Spleen (tissue), 13 donors: ENCODE measurements around the gene SPEN. TPM values are rescaled to one million over a fixed set of nuclear protein-coding genes. Genes with fewer than 3 reads are reported as not detected.

Experiments
- DNase-seq: peaks from one replicate; pipeline ENCODE4 v3.0.0-alpha.2; 2020
- H3K27ac ChIP-seq, 8 donors: fragments of 200-600 bp; sonication (generic) in 7 of 8; 1 replicate in 4 of 8; 2 replicates in 4 of 8; pipeline versions ENCODE4 v1.5.0 to v1.8.0; 2016 to 2021; ENCODE audit warnings: inconsistent platforms in 4 of 8, mild to moderate bottlenecking in 4 of 8, moderate library complexity in 1 of 8
- H3K27me3 ChIP-seq, 7 donors: fragments of 200-600 bp; sonication (generic) in 6 of 7; replicated peaks in 1 of 7; 1 replicate in 4 of 7; 2 replicates in 3 of 7; pipeline versions ENCODE4 v1.5.0 to v1.8.0; 2016 to 2021; ENCODE audit warnings: inconsistent platforms in 3 of 7, mild to moderate bottlenecking in 1 of 7
- H3K36me3 ChIP-seq, 6 donors: fragments of 200-600 bp; sonication (generic) in 5 of 6; 1 replicate in 4 of 6; 2 replicates in 2 of 6; pipeline versions ENCODE4 v1.5.0 to v1.8.0; 2016 to 2021; ENCODE audit warnings: inconsistent platforms in 2 of 6
- H3K4me1 ChIP-seq, 6 donors: fragments of 200-600 bp; sonication (generic) in 5 of 6; 1 replicate in 3 of 6; 2 replicates in 3 of 6; pipeline versions ENCODE4 v1.5.0 to v1.8.0; 2016 to 2021; ENCODE audit warnings: inconsistent platforms in 3 of 6
- H3K4me3 ChIP-seq, 8 donors: fragments of 200-600 bp; sonication (generic) in 7 of 8; 1 replicate in 4 of 8; 2 replicates in 4 of 8; pipeline versions ENCODE4 v1.5.0 to v1.8.0; 2016 to 2021; ENCODE audit warnings: inconsistent platforms in 4 of 8, mild to moderate bottlenecking in 4 of 8, moderate library complexity in 2 of 8
- H3K9me3 ChIP-seq, 8 donors: fragments of 200-600 bp; sonication (generic) in 7 of 8; 1 replicate in 4 of 8; 2 replicates in 4 of 8; pipeline versions ENCODE4 v1.5.0 to v1.8.0; 2016 to 2021; ENCODE audit warnings: inconsistent platforms in 4 of 8
- POLR2A ChIP-seq, 3 donors: fragments of 450-650 bp; IDR thresholded peaks; one replicate each; pipeline ENCODE4 v1.5.1; 2017; ENCODE audit warnings: antibody characterized with exemption in 3 of 3, mild to moderate bottlenecking in 1 of 3
- POLR2AphosphoS5 ChIP-seq, 3 donors: sonication (generic); formaldehyde crosslinking; IDR thresholded peaks; one replicate each; pipeline ENCODE4 v1.5.1; 2017; ENCODE audit warnings: antibody characterized with exemption in 3 of 3
- WGBS, 5 donors: extraction: QIAGEN DNeasy Blood & Tissue Kit in 3 of 5; methylation state at CpG; one replicate each; pipeline versions ENCODE4 v1.1.5 to v1.1.7; 2013 to 2018; 5-methylcytosine and 5-hydroxymethylcytosine counted together
- intact Hi-C: fragments of 100-400 bp; cut with DNase I; formaldehyde crosslinking; loops from one replicate; pipeline ENCODE4 v1.15.0; 2023; ENCODE audit warnings: low total_unique reads
- long read RNA-seq, 2 donors: transcript quantifications; one replicate each; lab custom pipeline, GENCODE V29; 2026
- polyA plus RNA-seq, 3 donors: library from polyadenylated mRNA; stranded (reverse); fragments of 200-250 nt; gene quantifications; one replicate each; pipeline ENCODE4 v1.2.1, GENCODE V29; 2013
- total RNA-seq, 7 donors: library from RNA; depleted of rRNA in 3 of 7; stranded (reverse); fragments of >200 nt in 3 of 7; fragmentation: NEBNext Ultra II Directional in 4 of 7; extraction: Animal tissue kit (Norgen Biotek cat#: 25700) in 4 of 7; gene quantifications; one replicate each; pipeline versions ENCODE4 v1.1.0 to v1.2.1, GENCODE V29; 2016 to 2021
- TF ChIP-seq, protein P1 (sequence below), 11 experiments: fragments of 200-600 bp in 7 of 11; fragments of 450-650 bp in 4 of 11; sonication (generic) in 4 of 11; IDR thresholded peaks in 8 of 11; conservative IDR thresholded peaks in 3 of 11; 1 replicate in 7 of 11; 2 replicates in 4 of 11; pipeline versions ENCODE4 v1.4.0 to v1.8.0; 2016 to 2021; ENCODE audit warnings: antibody characterized with exemption in 11 of 11, inconsistent platforms in 4 of 11, mild to moderate bottlenecking in 1 of 11
- donor health status: healthy with polysubstance abuse.
- donor health status: DM: no; HTN: no; CAD: no; lungs with moderate emphysema.
- donor health status: DM: no; HTN: no; CAD: no.
- donor health status: Bipolar disorder and iron deficiency.
- donor health status: healthy.
- donor health status: DM: no; HTN: no; CAD: no.
- donor health status: DM: yes; HTN: yes; CAD: no.

Gene SPEN, protein sequence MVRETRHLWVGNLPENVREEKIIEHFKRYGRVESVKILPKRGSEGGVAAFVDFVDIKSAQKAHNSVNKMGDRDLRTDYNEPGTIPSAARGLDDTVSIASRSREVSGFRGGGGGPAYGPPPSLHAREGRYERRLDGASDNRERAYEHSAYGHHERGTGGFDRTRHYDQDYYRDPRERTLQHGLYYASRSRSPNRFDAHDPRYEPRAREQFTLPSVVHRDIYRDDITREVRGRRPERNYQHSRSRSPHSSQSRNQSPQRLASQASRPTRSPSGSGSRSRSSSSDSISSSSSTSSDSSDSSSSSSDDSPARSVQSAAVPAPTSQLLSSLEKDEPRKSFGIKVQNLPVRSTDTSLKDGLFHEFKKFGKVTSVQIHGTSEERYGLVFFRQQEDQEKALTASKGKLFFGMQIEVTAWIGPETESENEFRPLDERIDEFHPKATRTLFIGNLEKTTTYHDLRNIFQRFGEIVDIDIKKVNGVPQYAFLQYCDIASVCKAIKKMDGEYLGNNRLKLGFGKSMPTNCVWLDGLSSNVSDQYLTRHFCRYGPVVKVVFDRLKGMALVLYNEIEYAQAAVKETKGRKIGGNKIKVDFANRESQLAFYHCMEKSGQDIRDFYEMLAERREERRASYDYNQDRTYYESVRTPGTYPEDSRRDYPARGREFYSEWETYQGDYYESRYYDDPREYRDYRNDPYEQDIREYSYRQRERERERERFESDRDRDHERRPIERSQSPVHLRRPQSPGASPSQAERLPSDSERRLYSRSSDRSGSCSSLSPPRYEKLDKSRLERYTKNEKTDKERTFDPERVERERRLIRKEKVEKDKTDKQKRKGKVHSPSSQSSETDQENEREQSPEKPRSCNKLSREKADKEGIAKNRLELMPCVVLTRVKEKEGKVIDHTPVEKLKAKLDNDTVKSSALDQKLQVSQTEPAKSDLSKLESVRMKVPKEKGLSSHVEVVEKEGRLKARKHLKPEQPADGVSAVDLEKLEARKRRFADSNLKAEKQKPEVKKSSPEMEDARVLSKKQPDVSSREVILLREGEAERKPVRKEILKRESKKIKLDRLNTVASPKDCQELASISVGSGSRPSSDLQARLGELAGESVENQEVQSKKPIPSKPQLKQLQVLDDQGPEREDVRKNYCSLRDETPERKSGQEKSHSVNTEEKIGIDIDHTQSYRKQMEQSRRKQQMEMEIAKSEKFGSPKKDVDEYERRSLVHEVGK (N-terminal part only)
- total RNA-seq (10 to 100 TPM; 54.1 to 75.9 (median 63.0) TPM), polyA plus RNA-seq (10 to 100 TPM in 1 of 3 donors, 1 to 10 TPM in 2; 8.0 to 14.1 (median 9.3) TPM)
- long read RNA-seq, donor 1, partial matches to known transcripts: 0 of 5 reads
- long read RNA-seq, donor 1, other reads (novel, unspliced or antisense): 0 of 5 reads
- long read RNA-seq, donor 2, partial matches to known transcripts: 16 of 17 reads
- long read RNA-seq, donor 2, other reads (novel, unspliced or antisense): 0 of 17 reads

DNA sequence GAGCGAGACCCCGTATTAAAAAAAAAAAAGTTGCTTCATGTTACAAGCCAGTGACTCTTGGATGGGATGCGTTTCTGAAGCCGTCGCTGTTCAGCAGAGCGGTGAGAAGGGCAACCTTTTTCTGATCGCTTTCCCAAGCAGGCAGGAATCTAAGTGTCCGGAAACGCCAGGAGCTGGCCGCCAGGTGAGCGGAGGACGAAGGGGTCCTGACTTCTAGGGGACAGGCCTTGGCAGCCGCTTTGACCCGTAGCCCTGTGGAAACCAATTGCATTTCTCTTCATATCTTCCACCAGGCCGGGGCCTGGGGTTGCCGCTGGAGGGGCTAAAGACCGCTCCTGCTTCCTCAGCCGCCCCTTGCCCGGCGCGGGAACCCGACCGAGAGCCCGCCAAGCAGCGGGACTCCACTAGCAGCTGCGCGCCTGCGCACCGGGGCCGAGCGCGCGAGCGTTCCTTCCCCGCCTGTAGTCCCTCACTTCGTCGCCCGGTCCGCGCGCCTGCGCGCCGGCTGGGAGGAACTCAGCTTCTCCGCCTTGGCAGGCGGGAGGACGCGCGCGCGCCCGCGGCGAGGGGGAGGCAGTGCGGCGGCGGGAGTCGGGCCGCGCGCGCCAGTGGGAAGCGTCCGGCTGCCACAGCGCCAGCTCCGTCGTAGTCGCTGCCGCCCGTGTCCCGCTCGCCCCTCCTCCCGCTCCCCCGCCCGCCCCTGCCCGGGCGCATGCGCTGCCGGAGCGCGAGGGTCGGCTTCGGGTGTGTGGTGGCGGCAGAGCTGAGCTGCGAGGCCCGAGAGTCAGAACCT, at the start of gene SPEN:
TSS of gene SPEN (plus strand) at position 608 of the 793 bp plus-strand sequence. CDS start 361 bp downstream, outside the sequence.
- no peaks in the 10 kb centered on the region for H3K36me3 ChIP-seq
- peaks cover 44 to 83% (median 63%) of the 10 kb centered on the region in 6 donors for H3K4me1 ChIP-seq
- intact Hi-C loops: no loop called here
- peak within 1 kb of the TSS; percentile 68 to 92 (median 76) for H3K4me3 ChIP-seq
- TF ChIP-seq, protein P1, sequence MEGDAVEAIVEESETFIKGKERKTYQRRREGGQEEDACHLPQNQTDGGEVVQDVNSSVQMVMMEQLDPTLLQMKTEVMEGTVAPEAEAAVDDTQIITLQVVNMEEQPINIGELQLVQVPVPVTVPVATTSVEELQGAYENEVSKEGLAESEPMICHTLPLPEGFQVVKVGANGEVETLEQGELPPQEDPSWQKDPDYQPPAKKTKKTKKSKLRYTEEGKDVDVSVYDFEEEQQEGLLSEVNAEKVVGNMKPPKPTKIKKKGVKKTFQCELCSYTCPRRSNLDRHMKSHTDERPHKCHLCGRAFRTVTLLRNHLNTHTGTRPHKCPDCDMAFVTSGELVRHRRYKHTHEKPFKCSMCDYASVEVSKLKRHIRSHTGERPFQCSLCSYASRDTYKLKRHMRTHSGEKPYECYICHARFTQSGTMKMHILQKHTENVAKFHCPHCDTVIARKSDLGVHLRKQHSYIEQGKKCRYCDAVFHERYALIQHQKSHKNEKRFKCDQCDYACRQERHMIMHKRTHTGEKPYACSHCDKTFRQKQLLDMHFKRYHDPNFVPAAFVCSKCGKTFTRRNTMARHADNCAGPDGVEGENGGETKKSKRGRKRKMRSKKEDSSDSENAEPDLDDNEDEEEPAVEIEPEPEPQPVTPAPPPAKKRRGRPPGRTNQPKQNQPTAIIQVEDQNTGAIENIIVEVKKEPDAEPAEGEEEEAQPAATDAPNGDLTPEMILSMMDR (IDR thresholded peaks at IDR 0.05 in 8 of 11, conservative IDR thresholded peaks at IDR 0.05 in 3 of 11): peak in 9 of 11 experiments; percentile 9 to 57 (median 41)
- TF ChIP-seq POLR2A (IDR thresholded peaks at IDR 0.05) (peak; percentile 9 to 86 (median 22)), POLR2AphosphoS5 (IDR thresholded peaks at IDR 0.05) (peak; percentile 94 to 96 (median 95))
- H3K27me3 ChIP-seq: no peaks in the 10 kb centered on the region
- peak within 1 kb of the TSS; percentile 96 to 99 (median 98) for H3K27ac ChIP-seq
- WGBS, 5 donors: 0 to 2% (median 1%) methylated on average over 21 to 86 of the region's 86 CpGs
- peak; percentile 100 for DNase-seq
- no peaks in the 10 kb centered on the region for H3K9me3 ChIP-seq

DNA sequence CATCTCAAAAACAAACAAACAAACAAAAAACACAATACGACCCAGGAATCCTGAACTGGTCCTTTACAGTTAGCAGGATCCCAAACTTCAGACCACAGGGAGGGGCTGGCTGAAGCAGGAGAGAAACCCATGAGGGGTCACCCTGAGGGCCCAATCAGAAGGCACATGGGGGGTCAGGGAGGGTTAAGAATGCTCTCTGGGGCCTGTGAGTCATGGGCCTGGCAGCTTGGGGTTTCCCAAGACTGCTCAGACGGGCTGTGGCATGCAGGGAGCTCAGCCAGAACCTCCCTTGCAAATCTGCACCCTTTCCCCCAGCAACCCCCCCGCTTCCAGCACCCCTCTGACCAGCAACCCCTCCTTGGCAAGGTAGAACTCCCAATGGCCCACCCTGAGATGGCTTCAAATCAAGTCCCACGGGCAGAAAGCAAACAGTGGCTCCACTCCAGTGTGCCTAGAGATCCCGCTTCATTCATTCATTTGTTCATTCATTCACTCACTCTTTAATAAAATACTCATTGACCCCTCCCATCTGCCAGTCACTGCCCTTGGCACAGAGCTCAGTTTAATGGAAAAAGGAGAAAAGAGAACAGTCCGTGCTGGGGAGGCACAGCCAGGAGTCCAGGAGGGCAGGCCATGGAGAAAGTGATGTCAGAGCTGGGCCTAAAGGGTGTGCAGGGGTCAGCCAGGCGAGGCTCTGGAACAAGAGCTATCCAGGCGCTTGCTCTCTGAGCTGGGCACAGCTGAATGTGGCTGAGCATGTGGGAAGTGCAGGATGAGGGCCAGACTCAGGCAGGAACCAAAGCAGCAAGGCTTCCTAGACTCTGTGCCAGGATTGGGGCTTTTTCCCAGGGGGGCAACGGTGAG, 48.3 kb upstream of the SPEN start:
- whole genome bisulfite sequencing, 5 donors: 51 to 69% (median 59%) methylated on average over 8 to 9 of the region's 9 CpGs
- TF ChIP-seq, protein P1 (IDR thresholded peaks at IDR 0.05 in 8 of 11, conservative IDR thresholded peaks at IDR 0.05 in 3 of 11): no peak
- TF ChIP-seq POLR2A (IDR thresholded peaks at IDR 0.05) (no peak), POLR2AphosphoS5 (IDR thresholded peaks at IDR 0.05) (peak; percentile 60 to 74 (median 73))
- DNase-seq: no peak
- Histone ChIP-seq H3K27me3 (no peaks in the 10 kb centered on the region), H3K4me1 (peaks cover 0 to 26% (median 10%) of the 10 kb centered on the region in 6 donors), H3K27ac (peak overlapping the region in 5 of 8 donors; percentile 48 to 74 (median 72)), H3K4me3 (no peak overlapping the region), H3K36me3 (no peaks in the 10 kb centered on the region), H3K9me3 (no peaks in the 10 kb centered on the region)
- intact Hi-C loops: loop anchor here (10.0 kb wide), 1 partner anchor 256 kb away; no protein-coding TSS in a partner anchor
